Thoracic aorta (tissue), 2 donors: ENCODE results near the gene PPM1H. TPM values are rescaled to one million over a fixed set of nuclear protein-coding genes. Genes with fewer than 3 reads are reported as not detected.
"Not testable (repeated sequence)": the region's sequence is repeated elsewhere in the genome, so short reads cannot be mapped to it uniquely, and the experiment has no call there.

Experiments
- ATAC-seq: fragments of 150-250 bp; one replicate; pipeline ENCODE4 v1.8.0; 2017; ENCODE audit warnings: low read depth; ENCODE audit not compliant: insufficient number of reproducible peaks, low FRiP score
- DNase-seq: peaks from one replicate; pipeline ENCODE4 v3.0.0-alpha.2; 2020; ENCODE audit warnings: low spot score
- H3K27ac ChIP-seq, 2 donors: fragments of 200-600 bp; sonication (generic); 1 replicate in 1 of 2; 2 replicates in 1 of 2; pipeline ENCODE4 v1.5.1; 2016; ENCODE audit warnings: mild to moderate bottlenecking in 2 of 2, moderate library complexity in 2 of 2
- H3K27me3 ChIP-seq: fragments of 200-600 bp; sonication (generic); replicated peaks from 2 replicates; pipeline ENCODE4 v1.6.0; 2016; ENCODE audit warnings: mild to moderate bottlenecking; ENCODE audit not compliant: insufficient read depth
- H3K36me3 ChIP-seq: fragments of 200-600 bp; sonication (generic); one replicate; pipeline ENCODE4 v1.5.1; 2016
- H3K4me1 ChIP-seq, 2 donors: fragments of 200-600 bp; sonication (generic); 1 replicate in 1 of 2; 2 replicates in 1 of 2; pipeline versions ENCODE4 v1.5.1 to v1.6.0; 2016; ENCODE audit warnings: low read depth in 2 of 2, mild to moderate bottlenecking in 1 of 2; ENCODE audit not compliant: control insufficient read depth in 1 of 2
- H3K4me3 ChIP-seq: fragments of 200-600 bp; sonication (generic); 2 replicates; pipeline ENCODE4 v1.5.1; 2016; ENCODE audit warnings: mild to moderate bottlenecking
- H3K9me3 ChIP-seq: fragments of 200-600 bp; sonication (generic); 2 replicates; pipeline ENCODE4 v1.5.1; 2016
- total RNA-seq, 2 donors: library from RNA; depleted of rRNA; stranded (reverse); fragments of >200 nt; gene quantifications; one replicate each; pipeline versions ENCODE4 v1.1.0 to v1.2.3, GENCODE V29; 2016
- TF ChIP-seq, protein P1 (sequence below): fragments of 200-600 bp; sonication (generic); IDR thresholded peaks from one replicate; pipeline ENCODE4 v1.5.1; 2019; ENCODE audit warnings: antibody characterized with exemption

The PPM1H gene
- total RNA-seq, 2 donors from 2014 or later: 9.1 to 10.3 TPM

GRCh38 chr12:62827042-62827441 is 107.9 kb downstream of the PPM1H start:
- Histone ChIP-seq H3K4me3 (no peak overlapping the region), H3K27ac (no peak overlapping the region), H3K27me3 (no peaks in the 10 kb centered on the region), H3K4me1 (no peaks in the 10 kb centered on the region), H3K9me3 (no peaks in the 10 kb centered on the region), H3K36me3 (no peaks in the 10 kb centered on the region)
- no peak for DNase-seq
- TF ChIP-seq, protein P1, sequence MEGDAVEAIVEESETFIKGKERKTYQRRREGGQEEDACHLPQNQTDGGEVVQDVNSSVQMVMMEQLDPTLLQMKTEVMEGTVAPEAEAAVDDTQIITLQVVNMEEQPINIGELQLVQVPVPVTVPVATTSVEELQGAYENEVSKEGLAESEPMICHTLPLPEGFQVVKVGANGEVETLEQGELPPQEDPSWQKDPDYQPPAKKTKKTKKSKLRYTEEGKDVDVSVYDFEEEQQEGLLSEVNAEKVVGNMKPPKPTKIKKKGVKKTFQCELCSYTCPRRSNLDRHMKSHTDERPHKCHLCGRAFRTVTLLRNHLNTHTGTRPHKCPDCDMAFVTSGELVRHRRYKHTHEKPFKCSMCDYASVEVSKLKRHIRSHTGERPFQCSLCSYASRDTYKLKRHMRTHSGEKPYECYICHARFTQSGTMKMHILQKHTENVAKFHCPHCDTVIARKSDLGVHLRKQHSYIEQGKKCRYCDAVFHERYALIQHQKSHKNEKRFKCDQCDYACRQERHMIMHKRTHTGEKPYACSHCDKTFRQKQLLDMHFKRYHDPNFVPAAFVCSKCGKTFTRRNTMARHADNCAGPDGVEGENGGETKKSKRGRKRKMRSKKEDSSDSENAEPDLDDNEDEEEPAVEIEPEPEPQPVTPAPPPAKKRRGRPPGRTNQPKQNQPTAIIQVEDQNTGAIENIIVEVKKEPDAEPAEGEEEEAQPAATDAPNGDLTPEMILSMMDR: no peak
- no peak for ATAC-seq

- ATAC-seq (no peak), DNase-seq (no peak)
- Histone ChIP-seq H3K36me3 (no peaks in the 10 kb centered on the region), H3K27ac (no peak overlapping the region), H3K9me3 (no peaks in the 10 kb centered on the region), H3K4me1 (peaks cover 3 to 10% of the 10 kb centered on the region in 2 donors), H3K27me3 (no peaks in the 10 kb centered on the region), H3K4me3 (peak overlapping the region; percentile 46)
- TF ChIP-seq, protein P1: no peak
These were observed 117.2 kb downstream of the PPM1H start for GRCh38 chr12:62817556-62818271.

GRCh38 chr12:62814243-62814642 is 120.7 kb downstream of the PPM1H start:
- H3K27ac ChIP-seq: no peak overlapping the region
- H3K27me3 ChIP-seq: no peaks in the 10 kb centered on the region
- peaks cover 3 to 15% of the 10 kb centered on the region in 2 donors for H3K4me1 ChIP-seq
- no peaks in the 10 kb centered on the region for H3K36me3 ChIP-seq
- no peak overlapping the region for H3K4me3 ChIP-seq
- ATAC-seq (no peak), DNase-seq (no peak)
- TF ChIP-seq, protein P1: no peak
- H3K9me3 ChIP-seq: no peaks in the 10 kb centered on the region

- DNase-seq (peak; percentile 9), ATAC-seq (no peak)
- peaks cover 3 to 15% of the 10 kb centered on the region in 2 donors for H3K4me1 ChIP-seq
- H3K27ac ChIP-seq: no peak overlapping the region
- H3K9me3 ChIP-seq: no peaks in the 10 kb centered on the region
- TF ChIP-seq, protein P1: peak; percentile 66
- H3K27me3 ChIP-seq: no peaks in the 10 kb centered on the region
- H3K36me3 ChIP-seq: no peaks in the 10 kb centered on the region
- peak overlapping the region; percentile 60 for H3K4me3 ChIP-seq
These were observed 121.7 kb downstream of the PPM1H start for GRCh38 chr12:62813031-62813829.

DNA sequence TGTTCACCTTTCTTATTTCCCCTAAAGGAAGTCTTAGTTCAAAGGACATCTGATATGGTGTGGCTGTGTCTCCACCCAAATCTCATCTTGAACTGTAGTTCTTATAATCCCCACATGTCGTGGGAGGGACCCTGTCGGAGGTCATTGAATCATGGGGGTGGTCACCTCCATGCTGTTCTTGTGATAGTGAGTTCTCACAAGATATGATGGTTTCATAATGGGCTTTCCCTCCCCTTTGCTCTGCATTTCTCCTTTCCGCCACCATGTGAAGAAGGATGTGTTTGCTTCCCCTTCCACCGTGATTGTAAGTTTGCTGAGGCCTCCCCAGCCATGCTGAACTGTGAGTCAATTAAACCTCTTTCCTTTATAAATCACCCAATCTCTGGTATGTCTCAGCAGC is 123.5 kb downstream of the PPM1H start:
- ATAC-seq, H3K4me3 ChIP-seq, H3K27me3 ChIP-seq, H3K36me3 ChIP-seq, DNase-seq, H3K27ac ChIP-seq, H3K9me3 ChIP-seq, H3K4me1 ChIP-seq: not testable (repeated sequence)
